ENCODE results near the gene KLHL22. TPM values are rescaled to one million over a fixed set of nuclear protein-coding genes. Genes with fewer than 3 reads are reported as not detected.

KLHL22 gene
- total and polyA plus RNA-seq, 9 donors: 31.3 to 39.9 (median 35.7) TPM

DNA sequence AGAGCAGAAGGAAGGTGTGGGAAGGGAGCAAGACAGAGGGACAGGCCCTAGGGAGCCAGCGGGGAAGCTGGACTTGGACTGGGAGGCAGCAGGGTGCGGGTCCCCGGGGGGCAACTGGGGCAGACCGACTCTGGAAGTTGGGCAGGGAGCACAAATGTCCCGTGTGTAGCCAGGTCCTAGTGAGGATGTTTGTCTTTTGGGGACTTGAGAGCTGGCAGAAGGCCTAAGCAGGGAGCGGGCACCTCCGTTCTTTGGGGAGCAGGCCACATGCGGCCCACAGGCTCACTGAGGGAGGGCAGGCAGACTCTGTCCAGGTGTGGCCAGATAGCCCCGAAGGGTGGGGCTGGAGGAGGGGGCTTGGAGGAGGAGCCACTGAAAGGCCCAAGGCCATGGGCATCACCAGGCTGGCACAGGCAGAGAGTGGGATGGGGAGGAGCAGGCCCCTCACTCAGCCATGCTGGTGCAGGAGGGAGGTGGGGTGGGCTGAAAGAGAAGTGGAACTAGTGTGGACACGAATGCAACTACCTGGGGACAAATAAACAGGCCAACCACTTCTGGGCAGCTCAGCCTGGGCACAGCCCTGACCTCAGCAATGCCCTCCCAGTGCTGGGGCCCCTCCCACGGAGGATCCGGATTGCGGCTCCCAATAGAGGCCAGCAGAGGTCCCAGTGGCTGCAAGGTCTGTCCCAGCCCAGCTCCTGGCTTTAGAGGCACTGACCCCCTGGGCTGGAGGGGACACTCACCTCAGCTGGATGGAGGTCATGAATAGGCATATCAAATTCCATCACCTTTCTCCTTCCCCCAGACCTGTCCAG lies 56.7 kb downstream of the KLHL22 start:
- Histone ChIP-seq H3K27ac (ENCODE audit: low read length) (peak overlapping the region; percentile 87), H3K4me3 (ENCODE audit: low read length) (peak overlapping the region; percentile 72), H3K36me3 (ENCODE audit: control insufficient read depth, insufficient read depth, low read length) (peaks cover 16% of the 10 kb centered on the region), H3K9me3 (replicated peaks; ENCODE audit: control insufficient read depth, low read depth, low read length) (no peaks in the 10 kb centered on the region), H3K27me3 (ENCODE audit: control insufficient read depth, insufficient read depth, low read length) (peaks cover 7% of the 10 kb centered on the region), H3K4me1 (ENCODE audit: control insufficient read depth, insufficient read depth, low read length) (peaks cover 51% of the 10 kb centered on the region)
- DNase-seq: no peak
- 41% methylated on average over 13 of the region's 13 CpGs for whole genome bisulfite sequencing (ENCODE audit: insufficient coverage)

- Histone ChIP-seq H3K27ac (ENCODE audit: low read length) (peak overlapping the region; percentile 87), H3K4me1 (ENCODE audit: control insufficient read depth, insufficient read depth, low read length) (peaks cover 53% of the 10 kb centered on the region), H3K4me3 (ENCODE audit: low read length) (peak overlapping the region; percentile 72)
These were observed 57.2 kb downstream of the KLHL22 start for GRCh38 chr22:20438427-20438677.

GRCh38 chr22:20437613-20438426 lies 57.8 kb downstream of the KLHL22 start, which contains the start of gene SCARF2:
Gene SCARF2 (minus strand): TSS chr22:20437825. CDS start chr22:20437754, 71 bp downstream.
- WGBS (ENCODE audit: insufficient coverage): under 1% methylated on average over 87 of the region's 95 CpGs
- peaks cover 53% of the 10 kb centered on the region for H3K4me1 ChIP-seq (ENCODE audit: control insufficient read depth, insufficient read depth, low read length)
- H3K4me3 ChIP-seq (ENCODE audit: low read length): peak within 1 kb of the TSS; percentile 85
- no peaks in the 10 kb centered on the region for H3K9me3 ChIP-seq (replicated peaks; ENCODE audit: control insufficient read depth, low read depth, low read length)
- DNase-seq: peak; percentile 90
- peaks cover 17% of the 10 kb centered on the region for H3K36me3 ChIP-seq (ENCODE audit: control insufficient read depth, insufficient read depth, low read length)
- H3K27me3 ChIP-seq (ENCODE audit: control insufficient read depth, insufficient read depth, low read length): peaks cover 7% of the 10 kb centered on the region
- peak within 1 kb of the TSS; percentile 87 for H3K27ac ChIP-seq (ENCODE audit: low read length)

More at GRCh38 chr22:20438427-20438677, 57.2 kb downstream of the KLHL22 start:
- no peak for DNase-seq
- 13% methylated on average over 6 of the region's 6 CpGs for WGBS (ENCODE audit: insufficient coverage)
- Histone ChIP-seq H3K36me3 (ENCODE audit: control insufficient read depth, insufficient read depth, low read length) (peaks cover 17% of the 10 kb centered on the region), H3K27me3 (ENCODE audit: control insufficient read depth, insufficient read depth, low read length) (peaks cover 7% of the 10 kb centered on the region), H3K9me3 (replicated peaks; ENCODE audit: control insufficient read depth, low read depth, low read length) (no peaks in the 10 kb centered on the region)

- under 1% methylated on average over 61 of the region's 61 CpGs for WGBS (ENCODE audit: insufficient coverage)
- H3K27me3 ChIP-seq (ENCODE audit: control insufficient read depth, insufficient read depth, low read length): peaks cover 9% of the 10 kb centered on the region
- peak overlapping the region; percentile 72 for H3K27ac ChIP-seq (ENCODE audit: low read length)
- H3K4me3 ChIP-seq (ENCODE audit: low read length): peak overlapping the region; percentile 85
- peaks cover 56% of the 10 kb centered on the region for H3K4me1 ChIP-seq (ENCODE audit: control insufficient read depth, insufficient read depth, low read length)
- H3K36me3 ChIP-seq (ENCODE audit: control insufficient read depth, insufficient read depth, low read length): peaks cover 9% of the 10 kb centered on the region
- H3K9me3 ChIP-seq (replicated peaks; ENCODE audit: control insufficient read depth, low read depth, low read length): no peaks in the 10 kb centered on the region
- peak; percentile 53 for DNase-seq
These were observed 58.6 kb downstream of the KLHL22 start for GRCh38 chr22:20436768-20437612.

GRCh38 chr22:20436307-20436767 lies 59.3 kb downstream of the KLHL22 start:
- Histone ChIP-seq H3K4me1 (ENCODE audit: control insufficient read depth, insufficient read depth, low read length) (peaks cover 60% of the 10 kb centered on the region), H3K27me3 (ENCODE audit: control insufficient read depth, insufficient read depth, low read length) (peaks cover 15% of the 10 kb centered on the region), H3K9me3 (replicated peaks; ENCODE audit: control insufficient read depth, low read depth, low read length) (no peaks in the 10 kb centered on the region), H3K4me3 (ENCODE audit: low read length) (peak overlapping the region; percentile 85), H3K36me3 (ENCODE audit: control insufficient read depth, insufficient read depth, low read length) (peaks cover 5% of the 10 kb centered on the region), H3K27ac (ENCODE audit: low read length) (no peak overlapping the region)
- peak; percentile 71 for DNase-seq
- under 1% methylated on average over 51 of the region's 56 CpGs for WGBS (ENCODE audit: insufficient coverage)

GRCh38 chr22:20435436-20436306 lies 59.9 kb downstream of the KLHL22 start:
- peak overlapping the region; percentile 44 for H3K4me3 ChIP-seq (ENCODE audit: low read length)
- peaks cover 19% of the 10 kb centered on the region for H3K27me3 ChIP-seq (ENCODE audit: control insufficient read depth, insufficient read depth, low read length)
- no peak overlapping the region for H3K27ac ChIP-seq (ENCODE audit: low read length)
- WGBS (ENCODE audit: insufficient coverage): 34% methylated on average over 9 of the region's 11 CpGs
- peaks cover 59% of the 10 kb centered on the region for H3K4me1 ChIP-seq (ENCODE audit: control insufficient read depth, insufficient read depth, low read length)
- no peak for DNase-seq
- H3K9me3 ChIP-seq (replicated peaks; ENCODE audit: control insufficient read depth, low read depth, low read length): no peaks in the 10 kb centered on the region
- H3K36me3 ChIP-seq (ENCODE audit: control insufficient read depth, insufficient read depth, low read length): peaks cover 5% of the 10 kb centered on the region

DNA sequence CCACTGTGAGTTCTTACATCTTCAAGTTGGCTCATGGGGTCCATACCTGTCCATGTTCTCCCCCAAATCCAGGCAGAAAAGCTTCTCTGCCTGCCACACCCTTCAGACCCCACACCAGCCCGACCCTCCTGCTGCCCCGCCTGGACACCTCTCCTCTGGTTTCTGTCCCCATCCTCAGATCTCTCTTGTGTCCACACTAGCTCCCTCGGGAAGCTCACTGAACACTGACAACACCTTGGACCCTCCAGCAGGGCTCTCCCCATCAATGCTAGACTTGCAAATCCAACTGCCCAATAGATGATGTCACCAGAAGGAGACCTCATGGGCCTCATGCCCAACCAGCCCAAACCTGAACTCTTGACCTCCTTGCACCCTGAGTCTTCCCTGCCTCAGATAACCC lies 60.8 kb downstream of the KLHL22 start:
- no peak overlapping the region for H3K4me3 ChIP-seq (ENCODE audit: low read length)
- H3K27ac ChIP-seq (ENCODE audit: low read length): no peak overlapping the region
- peaks cover 11% of the 10 kb centered on the region for H3K36me3 ChIP-seq (ENCODE audit: control insufficient read depth, insufficient read depth, low read length)
- H3K4me1 ChIP-seq (ENCODE audit: control insufficient read depth, insufficient read depth, low read length): peaks cover 60% of the 10 kb centered on the region
- peaks cover 28% of the 10 kb centered on the region for H3K27me3 ChIP-seq (ENCODE audit: control insufficient read depth, insufficient read depth, low read length)
- 91% methylated on average over 3 of the region's 3 CpGs for WGBS (ENCODE audit: insufficient coverage)
- H3K9me3 ChIP-seq (replicated peaks; ENCODE audit: control insufficient read depth, low read depth, low read length): no peaks in the 10 kb centered on the region
- DNase-seq: no peak

DNA sequence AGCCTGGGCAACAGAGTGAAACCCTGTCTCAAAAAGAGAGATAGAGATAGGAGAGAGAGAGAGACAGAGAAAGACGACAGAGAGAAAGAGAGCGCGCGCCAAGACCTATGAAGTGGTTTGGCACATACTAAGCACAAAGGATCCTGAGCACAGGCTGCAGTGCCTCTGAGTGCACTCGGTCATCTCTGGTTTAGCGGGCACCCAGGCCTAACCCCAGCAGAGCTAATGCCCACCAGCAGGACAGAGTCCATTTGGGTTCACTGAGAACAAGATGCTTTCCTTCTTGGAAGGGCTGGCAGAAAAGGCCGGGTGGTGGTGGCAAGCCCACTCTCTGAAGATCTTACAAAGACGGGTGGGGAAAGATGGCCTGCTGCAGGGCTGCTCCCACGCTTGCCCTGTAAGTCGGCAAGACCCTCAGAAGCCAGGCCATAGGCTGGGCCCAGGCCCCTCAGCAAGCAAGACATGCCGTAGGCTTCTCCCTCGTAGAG lies 61.3 kb downstream of the KLHL22 start:
- Histone ChIP-seq H3K9me3 (replicated peaks; ENCODE audit: control insufficient read depth, low read depth, low read length) (no peaks in the 10 kb centered on the region), H3K27me3 (ENCODE audit: control insufficient read depth, insufficient read depth, low read length) (peaks cover 32% of the 10 kb centered on the region), H3K4me3 (ENCODE audit: low read length) (no peak overlapping the region), H3K27ac (ENCODE audit: low read length) (no peak overlapping the region), H3K4me1 (ENCODE audit: control insufficient read depth, insufficient read depth, low read length) (peaks cover 60% of the 10 kb centered on the region), H3K36me3 (ENCODE audit: control insufficient read depth, insufficient read depth, low read length) (peaks cover 16% of the 10 kb centered on the region)
- WGBS (ENCODE audit: insufficient coverage): 81% methylated on average over 12 of the region's 12 CpGs
- DNase-seq: no peak

- H3K9me3 ChIP-seq (replicated peaks; ENCODE audit: control insufficient read depth, low read depth, low read length): no peaks in the 10 kb centered on the region
- peaks cover 56% of the 10 kb centered on the region for H3K4me1 ChIP-seq (ENCODE audit: control insufficient read depth, insufficient read depth, low read length)
- peaks cover 20% of the 10 kb centered on the region for H3K36me3 ChIP-seq (ENCODE audit: control insufficient read depth, insufficient read depth, low read length)
- H3K4me3 ChIP-seq (ENCODE audit: low read length): no peak overlapping the region
- 71% methylated on average over 3 of the region's 4 CpGs for WGBS (ENCODE audit: insufficient coverage)
- peaks cover 35% of the 10 kb centered on the region for H3K27me3 ChIP-seq (ENCODE audit: control insufficient read depth, insufficient read depth, low read length)
- DNase-seq: no peak
- H3K27ac ChIP-seq (ENCODE audit: low read length): no peak overlapping the region
These were observed 61.8 kb downstream of the KLHL22 start for GRCh38 chr22:20433686-20434241.
